GM12878 (cell line): ENCODE data around the gene MISP3. TPM values are rescaled to one million over a fixed set of nuclear protein-coding genes. Genes with fewer than 3 reads are reported as not detected.
A peak's percentile ranks its signal among the peaks of the same experiment; 100 is the strongest.

Experiments
- BCL11A ChIP-seq: IDR thresholded peaks from 2 replicates; pipeline ENCODE4 v1.6.1; 2011; ENCODE audit warnings: low read depth, low read length
- BMI1 ChIP-seq: fragments of 450-650 bp; IDR thresholded peaks from 2 replicates; pipeline ENCODE4 v1.6.1; 2016; ENCODE audit warnings: mild to moderate bottlenecking, moderate library complexity, borderline replicate concordance
- CREB1 ChIP-seq: IDR thresholded peaks from 2 replicates; pipeline ENCODE4 v1.6.1; 2012; ENCODE audit warnings: low read depth, mild to moderate bottlenecking, inconsistent platforms
- IKZF2 ChIP-seq, 2 experiments: fragments of 450-650 bp; IDR thresholded peaks; 2 replicates each; pipeline ENCODE4 v1.6.1; 2017; ENCODE audit warnings: mild to moderate bottlenecking in 2 of 2, moderate library complexity in 2 of 2
- RELA ChIP-seq: fragments of 450-650 bp; IDR thresholded peaks from 2 replicates; pipeline ENCODE4 v1.8.0; 2014; ENCODE audit warnings: borderline replicate concordance; ENCODE audit not compliant: partially characterized antibody
- SMC3 ChIP-seq: IDR thresholded peaks from 2 replicates; pipeline ENCODE4 v1.6.1; 2011; ENCODE audit warnings: low read length, improper control_type of control experiment, borderline replicate concordance
- SPI1 ChIP-seq: IDR thresholded peaks from 2 replicates; pipeline ENCODE4 v1.6.1; 2011; ENCODE audit warnings: low read depth, mild to moderate bottlenecking, low read length, moderate library complexity, borderline replicate concordance; ENCODE audit not compliant: insufficient read depth
- SUPT20H ChIP-seq: IDR thresholded peaks from 2 replicates; pipeline ENCODE4 v1.6.1; 2011; ENCODE audit warnings: low read depth, mild to moderate bottlenecking, low read length, moderate library complexity, borderline replicate concordance; ENCODE audit not compliant: control insufficient read depth
- TCF7 ChIP-seq: IDR thresholded peaks from 2 replicates; pipeline ENCODE4 v1.6.1; 2014; ENCODE audit warnings: antibody characterized with exemption, borderline replicate concordance
- YY1 ChIP-seq: IDR thresholded peaks from 2 replicates; pipeline ENCODE4 v1.6.1; 2011; ENCODE audit warnings: low read depth, mild to moderate bottlenecking, low read length
- ZBED1 ChIP-seq: IDR thresholded peaks from 2 replicates; pipeline ENCODE4 v1.6.1; 2016; ENCODE audit warnings: borderline replicate concordance
- ZNF24 ChIP-seq: fragments of 450-650 bp; IDR thresholded peaks from 2 replicates; pipeline ENCODE4 v1.6.1; 2017; ENCODE audit warnings: antibody characterized with exemption, mild to moderate bottlenecking
- polyA plus RNA-seq, 11 experiments: library from polyadenylated mRNA; depleted of rRNA in 4 of 11; unstranded in 6 of 11; stranded (reverse) in 5 of 11; fragments of >200 nt; fragmentation: Nextera tagmentation in 4 of 11; fragmentation: Illumina TruSeq in 1 of 11; extraction: Ambion mirVana in 4 of 11; extraction: Trizol in 1 of 11; gene quantifications; 1 replicate in 1 of 11; 2 replicates in 10 of 11; pipeline versions ENCODE4 v1.2.1 to v1.2.3, GENCODE V29; 2011 to 2016; ENCODE audit warnings: inconsistent platforms in 2 of 11, missing spikeins in 2 of 11, low read depth in 1 of 11
- total RNA-seq, 4 experiments: library from RNA; depleted of rRNA in 3 of 4; stranded (reverse); fragments of >200 nt in 3 of 4; fragmentation: Illumina TruSeq in 1 of 4; extraction: Trizol in 1 of 4; gene quantifications; 2 replicates each; pipeline versions ENCODE4 v1.2.1 to v1.2.3, GENCODE V29; 2013 to 2021
- TF ChIP-seq, protein P1 (sequence below): fragments of 450-650 bp; conservative IDR thresholded peaks from 2 replicates; pipeline ENCODE4 v1.6.1; 2017; ENCODE audit warnings: mild to moderate bottlenecking, moderate library complexity
- TF ChIP-seq, protein P2 (sequence below): fragments of 450-650 bp; IDR thresholded peaks from 2 replicates; pipeline ENCODE4 v1.6.1; 2016; ENCODE audit warnings: mild to moderate bottlenecking
- TF ChIP-seq, protein P3 (sequence below): IDR thresholded peaks from 2 replicates; pipeline ENCODE4 v1.6.1; 2012; ENCODE audit warnings: low read depth, low read length, improper control_type of control experiment
- TF ChIP-seq, protein P4 (sequence below): IDR thresholded peaks from 2 replicates; pipeline ENCODE4 v1.6.1; 2012; ENCODE audit warnings: low read depth, low read length, improper control_type of control experiment
- TF ChIP-seq, protein P5 (sequence below): fragments of 450-650 bp; IDR thresholded peaks from 2 replicates; pipeline ENCODE4 v1.6.1; 2017; ENCODE audit warnings: mild to moderate bottlenecking, low read depth, inconsistent platforms; ENCODE audit not compliant: poor library complexity, severe bottlenecking
- TF ChIP-seq, protein P6 (sequence below): fragments of 450-650 bp; formaldehyde crosslinking; IDR thresholded peaks from 2 replicates; pipeline ENCODE4 v1.4.0; 2022; ENCODE audit warnings: mild to moderate bottlenecking, moderate library complexity

Gene MISP3
- total and polyA plus RNA-seq, 10 of the 15 experiments (the other 5 are each of a cell fraction or from before 2014, with no cell fraction given) = 0.07 to 1.4 (median 0.64) TPM

DNA sequence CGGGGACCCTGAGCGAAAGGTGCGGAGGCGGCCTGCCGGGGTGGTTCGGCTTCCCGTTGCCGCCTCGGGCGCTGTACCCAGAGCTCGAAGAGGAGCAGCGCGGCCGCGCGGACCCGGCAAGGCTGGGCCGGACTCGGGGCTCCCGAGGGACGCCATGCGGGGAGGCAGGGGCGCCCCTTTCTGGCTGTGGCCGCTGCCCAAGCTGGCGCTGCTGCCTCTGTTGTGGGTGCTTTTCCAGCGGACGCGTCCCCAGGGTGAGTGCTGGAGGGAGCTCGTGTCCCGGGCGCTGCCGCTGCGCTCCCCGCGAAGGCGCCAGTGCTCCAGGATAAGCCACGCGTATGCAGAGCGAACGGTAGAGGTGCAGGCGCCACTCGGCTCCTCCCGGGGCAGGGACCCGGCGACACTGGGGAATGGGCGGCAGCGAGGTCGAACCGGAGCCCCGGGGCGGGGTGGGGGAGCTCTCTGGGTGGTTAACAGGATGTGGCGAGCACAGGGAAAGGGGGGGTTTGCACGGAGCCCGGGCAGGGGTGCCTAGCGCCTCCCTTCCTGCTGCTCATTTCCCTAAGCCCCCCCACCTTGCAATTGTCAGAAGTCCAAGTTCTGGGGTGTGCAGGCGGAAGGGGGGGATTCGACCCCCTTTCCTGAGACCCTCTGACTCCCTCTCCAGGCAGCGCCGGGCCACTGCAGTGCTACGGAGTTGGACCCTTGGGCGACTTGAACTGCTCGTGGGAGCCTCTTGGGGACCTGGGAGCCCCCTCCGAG, 40.7 kb upstream of the MISP3 start, which contains the start of gene IL27RA (continued):
- TF ChIP-seq SPI1 (no peak), BCL11A (peak; percentile 2; the same call in 1 of the 2 replicates), BMI1 (no peak), ZBED1 (no peak), RELA (peak; percentile 32), SUPT20H (no peak), IKZF2 (IDR thresholded peaks at IDR 0.05) (peak; percentile 61 to 72), TCF7 (no peak), CREB1 (peak; percentile 33; the same call in 1 of the 2 replicates), ZNF24 (no peak), YY1 (0 out of 2 replicates have a peak, but pooled peaks have one; percentile 16), SMC3 (peak; percentile 68; the same call in 1 of the 2 replicates)
- TF ChIP-seq, protein P1, sequence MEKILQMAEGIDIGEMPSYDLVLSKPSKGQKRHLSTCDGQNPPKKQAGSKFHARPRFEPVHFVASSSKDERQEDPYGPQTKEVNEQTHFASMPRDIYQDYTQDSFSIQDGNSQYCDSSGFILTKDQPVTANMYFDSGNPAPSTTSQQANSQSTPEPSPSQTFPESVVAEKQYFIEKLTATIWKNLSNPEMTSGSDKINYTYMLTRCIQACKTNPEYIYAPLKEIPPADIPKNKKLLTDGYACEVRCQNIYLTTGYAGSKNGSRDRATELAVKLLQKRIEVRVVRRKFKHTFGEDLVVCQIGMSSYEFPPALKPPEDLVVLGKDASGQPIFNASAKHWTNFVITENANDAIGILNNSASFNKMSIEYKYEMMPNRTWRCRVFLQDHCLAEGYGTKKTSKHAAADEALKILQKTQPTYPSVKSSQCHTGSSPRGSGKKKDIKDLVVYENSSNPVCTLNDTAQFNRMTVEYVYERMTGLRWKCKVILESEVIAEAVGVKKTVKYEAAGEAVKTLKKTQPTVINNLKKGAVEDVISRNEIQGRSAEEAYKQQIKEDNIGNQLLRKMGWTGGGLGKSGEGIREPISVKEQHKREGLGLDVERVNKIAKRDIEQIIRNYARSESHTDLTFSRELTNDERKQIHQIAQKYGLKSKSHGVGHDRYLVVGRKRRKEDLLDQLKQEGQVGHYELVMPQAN = peak; percentile 67
- TF ChIP-seq, protein P2, sequence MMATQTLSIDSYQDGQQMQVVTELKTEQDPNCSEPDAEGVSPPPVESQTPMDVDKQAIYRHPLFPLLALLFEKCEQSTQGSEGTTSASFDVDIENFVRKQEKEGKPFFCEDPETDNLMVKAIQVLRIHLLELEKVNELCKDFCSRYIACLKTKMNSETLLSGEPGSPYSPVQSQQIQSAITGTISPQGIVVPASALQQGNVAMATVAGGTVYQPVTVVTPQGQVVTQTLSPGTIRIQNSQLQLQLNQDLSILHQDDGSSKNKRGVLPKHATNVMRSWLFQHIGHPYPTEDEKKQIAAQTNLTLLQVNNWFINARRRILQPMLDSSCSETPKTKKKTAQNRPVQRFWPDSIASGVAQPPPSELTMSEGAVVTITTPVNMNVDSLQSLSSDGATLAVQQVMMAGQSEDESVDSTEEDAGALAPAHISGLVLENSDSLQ = peak; percentile 41; the same call in 1 of the 2 replicates
- TF ChIP-seq, protein P3, sequence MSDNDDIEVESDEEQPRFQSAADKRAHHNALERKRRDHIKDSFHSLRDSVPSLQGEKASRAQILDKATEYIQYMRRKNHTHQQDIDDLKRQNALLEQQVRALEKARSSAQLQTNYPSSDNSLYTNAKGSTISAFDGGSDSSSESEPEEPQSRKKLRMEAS = peak; percentile 37; the same call in 1 of the 2 replicates
- TF ChIP-seq, protein P4, sequence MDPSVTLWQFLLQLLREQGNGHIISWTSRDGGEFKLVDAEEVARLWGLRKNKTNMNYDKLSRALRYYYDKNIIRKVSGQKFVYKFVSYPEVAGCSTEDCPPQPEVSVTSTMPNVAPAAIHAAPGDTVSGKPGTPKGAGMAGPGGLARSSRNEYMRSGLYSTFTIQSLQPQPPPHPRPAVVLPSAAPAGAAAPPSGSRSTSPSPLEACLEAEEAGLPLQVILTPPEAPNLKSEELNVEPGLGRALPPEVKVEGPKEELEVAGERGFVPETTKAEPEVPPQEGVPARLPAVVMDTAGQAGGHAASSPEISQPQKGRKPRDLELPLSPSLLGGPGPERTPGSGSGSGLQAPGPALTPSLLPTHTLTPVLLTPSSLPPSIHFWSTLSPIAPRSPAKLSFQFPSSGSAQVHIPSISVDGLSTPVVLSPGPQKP = 0 out of 2 replicates have a peak, but pooled peaks have one; percentile 9
- TF ChIP-seq, protein P5, sequence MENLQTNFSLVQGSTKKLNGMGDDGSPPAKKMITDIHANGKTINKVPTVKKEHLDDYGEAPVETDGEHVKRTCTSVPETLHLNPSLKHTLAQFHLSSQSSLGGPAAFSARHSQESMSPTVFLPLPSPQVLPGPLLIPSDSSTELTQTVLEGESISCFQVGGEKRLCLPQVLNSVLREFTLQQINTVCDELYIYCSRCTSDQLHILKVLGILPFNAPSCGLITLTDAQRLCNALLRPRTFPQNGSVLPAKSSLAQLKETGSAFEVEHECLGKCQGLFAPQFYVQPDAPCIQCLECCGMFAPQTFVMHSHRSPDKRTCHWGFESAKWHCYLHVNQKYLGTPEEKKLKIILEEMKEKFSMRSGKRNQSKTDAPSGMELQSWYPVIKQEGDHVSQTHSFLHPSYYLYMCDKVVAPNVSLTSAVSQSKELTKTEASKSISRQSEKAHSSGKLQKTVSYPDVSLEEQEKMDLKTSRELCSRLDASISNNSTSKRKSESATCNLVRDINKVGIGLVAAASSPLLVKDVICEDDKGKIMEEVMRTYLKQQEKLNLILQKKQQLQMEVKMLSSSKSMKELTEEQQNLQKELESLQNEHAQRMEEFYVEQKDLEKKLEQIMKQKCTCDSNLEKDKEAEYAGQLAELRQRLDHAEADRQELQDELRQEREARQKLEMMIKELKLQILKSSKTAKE = peak; percentile 71
- TF ChIP-seq, protein P6, sequence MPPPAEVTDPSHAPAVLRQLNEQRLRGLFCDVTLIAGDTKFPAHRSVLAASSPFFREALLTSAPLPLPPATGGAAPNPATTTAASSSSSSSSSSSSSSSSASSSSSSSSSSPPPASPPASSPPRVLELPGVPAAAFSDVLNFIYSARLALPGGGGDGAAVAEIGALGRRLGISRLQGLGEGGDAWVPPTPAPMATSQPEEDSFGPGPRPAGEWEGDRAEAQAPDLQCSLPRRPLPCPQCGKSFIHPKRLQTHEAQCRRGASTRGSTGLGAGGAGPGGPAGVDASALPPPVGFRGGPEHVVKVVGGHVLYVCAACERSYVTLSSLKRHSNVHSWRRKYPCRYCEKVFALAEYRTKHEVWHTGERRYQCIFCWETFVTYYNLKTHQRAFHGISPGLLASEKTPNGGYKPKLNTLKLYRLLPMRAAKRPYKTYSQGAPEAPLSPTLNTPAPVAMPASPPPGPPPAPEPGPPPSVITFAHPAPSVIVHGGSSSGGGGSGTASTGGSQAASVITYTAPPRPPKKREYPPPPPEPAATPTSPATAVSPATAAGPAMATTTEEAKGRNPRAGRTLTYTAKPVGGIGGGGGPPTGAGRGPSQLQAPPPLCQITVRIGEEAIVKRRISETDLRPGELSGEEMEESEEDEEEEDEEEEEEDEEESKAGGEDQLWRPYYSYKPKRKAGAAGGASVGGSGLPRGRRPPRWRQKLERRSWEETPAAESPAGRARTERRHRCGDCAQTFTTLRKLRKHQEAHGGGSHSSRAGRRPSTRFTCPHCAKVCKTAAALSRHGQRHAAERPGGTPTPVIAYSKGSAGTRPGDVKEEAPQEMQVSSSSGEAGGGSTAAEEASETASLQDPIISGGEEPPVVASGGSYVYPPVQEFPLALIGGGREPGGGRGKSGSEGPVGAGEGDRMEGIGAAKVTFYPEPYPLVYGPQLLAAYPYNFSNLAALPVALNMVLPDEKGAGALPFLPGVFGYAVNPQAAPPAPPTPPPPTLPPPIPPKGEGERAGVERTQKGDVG (CRISPR knock-in tag) = peak; percentile 9; the same call in 1 of the 2 replicates
